C4-2B (cell line): ENCODE data around the gene ALX3.

ENCODE experiments used
- ZFX ChIP-seq: fragments of 450-650 bp; IDR thresholded peaks from 2 replicates; pipeline ENCODE4 v1.6.1; 2017
- TF ChIP-seq, protein P1 (sequence below): fragments of 450-650 bp; conservative IDR thresholded peaks from 2 replicates; pipeline ENCODE4 v1.5.1; 2017; ENCODE audit warnings: mild to moderate bottlenecking

GRCh38 chr1:110019770-110020169 is 50.7 kb downstream of the ALX3 start:
- TF ChIP-seq, protein P1, sequence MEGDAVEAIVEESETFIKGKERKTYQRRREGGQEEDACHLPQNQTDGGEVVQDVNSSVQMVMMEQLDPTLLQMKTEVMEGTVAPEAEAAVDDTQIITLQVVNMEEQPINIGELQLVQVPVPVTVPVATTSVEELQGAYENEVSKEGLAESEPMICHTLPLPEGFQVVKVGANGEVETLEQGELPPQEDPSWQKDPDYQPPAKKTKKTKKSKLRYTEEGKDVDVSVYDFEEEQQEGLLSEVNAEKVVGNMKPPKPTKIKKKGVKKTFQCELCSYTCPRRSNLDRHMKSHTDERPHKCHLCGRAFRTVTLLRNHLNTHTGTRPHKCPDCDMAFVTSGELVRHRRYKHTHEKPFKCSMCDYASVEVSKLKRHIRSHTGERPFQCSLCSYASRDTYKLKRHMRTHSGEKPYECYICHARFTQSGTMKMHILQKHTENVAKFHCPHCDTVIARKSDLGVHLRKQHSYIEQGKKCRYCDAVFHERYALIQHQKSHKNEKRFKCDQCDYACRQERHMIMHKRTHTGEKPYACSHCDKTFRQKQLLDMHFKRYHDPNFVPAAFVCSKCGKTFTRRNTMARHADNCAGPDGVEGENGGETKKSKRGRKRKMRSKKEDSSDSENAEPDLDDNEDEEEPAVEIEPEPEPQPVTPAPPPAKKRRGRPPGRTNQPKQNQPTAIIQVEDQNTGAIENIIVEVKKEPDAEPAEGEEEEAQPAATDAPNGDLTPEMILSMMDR: no peak
- TF ChIP-seq ZFX: no peak
